Endothelial cell (in vitro differentiated cells): Measurements from ENCODE around the gene ANTXR1. TPM values are rescaled to one million over a fixed set of nuclear protein-coding genes. Genes with fewer than 3 reads are reported as not detected.

Source experiments
- DNase-seq: peaks from one replicate; pipeline ENCODE4 v3.0.0; 2021; ENCODE audit warnings: low spot score
- H3K27ac Mint-ChIP-seq: one replicate; pipeline ENCODE4 v1.8.0; 2021; ENCODE audit warnings: mixed read lengths, inconsistent platforms; ENCODE audit not compliant: unreplicated experiment
- H3K27me3 Mint-ChIP-seq: one replicate; pipeline ENCODE4 v1.8.0; 2021; ENCODE audit warnings: mild to moderate bottlenecking, moderate library complexity, mixed read lengths, inconsistent platforms; ENCODE audit not compliant: unreplicated experiment
- H3K36me3 Mint-ChIP-seq: one replicate; pipeline ENCODE4 v1.8.0; 2021; ENCODE audit warnings: mild to moderate bottlenecking, low read depth, mixed read lengths, inconsistent platforms; ENCODE audit not compliant: unreplicated experiment
- H3K4me1 Mint-ChIP-seq: one replicate; pipeline ENCODE4 v1.8.0; 2021; ENCODE audit warnings: mild to moderate bottlenecking, mixed read lengths, inconsistent platforms; ENCODE audit not compliant: unreplicated experiment
- H3K4me3 Mint-ChIP-seq: one replicate; pipeline ENCODE4 v1.8.0; 2021; ENCODE audit warnings: mild to moderate bottlenecking, mixed read lengths, inconsistent platforms; ENCODE audit not compliant: unreplicated experiment
- H3K9me3 Mint-ChIP-seq: one replicate; pipeline ENCODE4 v1.8.0; 2021; ENCODE audit warnings: mixed read lengths, inconsistent platforms; ENCODE audit not compliant: unreplicated experiment
- CTCF ChIP-seq: fragments of 200-600 bp; sonication (generic); IDR thresholded peaks from one replicate; pipeline ENCODE4 v1.5.0; 2021; ENCODE audit warnings: antibody characterized with exemption; ENCODE audit not compliant: unreplicated experiment
- total RNA-seq: library from RNA; stranded (reverse); fragmentation: NEBNext Ultra II Directional; extraction: Animal tissue kit (Norgen Biotek cat#: 25700); gene quantifications from one replicate; pipeline ENCODE4 v1.2.1, GENCODE V29; 2021; ENCODE audit not compliant: unreplicated experiment

Gene ANTXR1
- total RNA-seq, 1 donor from 2014 or later = 7.5 TPM

- H3K4me1 Mint-ChIP-seq = no peaks in the 10 kb centered on the region
- H3K27ac Mint-ChIP-seq = no peak overlapping the region
- TF ChIP-seq CTCF = no peak
- no peak for DNase-seq
- no peak overlapping the region for H3K4me3 Mint-ChIP-seq
- H3K27me3 Mint-ChIP-seq = no peaks in the 10 kb centered on the region
- no peaks in the 10 kb centered on the region for H3K36me3 Mint-ChIP-seq
- no peaks in the 10 kb centered on the region for H3K9me3 Mint-ChIP-seq
Measured at GRCh38 chr2:69237070-69237670, 224.2 kb downstream of the ANTXR1 start.

GRCh38 chr2:69238449-69239031 lies 225.6 kb downstream of the ANTXR1 start:
- no peak overlapping the region for H3K27ac Mint-ChIP-seq
- no peak overlapping the region for H3K4me3 Mint-ChIP-seq
- peaks cover 2% of the 10 kb centered on the region for H3K27me3 Mint-ChIP-seq
- no peaks in the 10 kb centered on the region for H3K4me1 Mint-ChIP-seq
- no peak for TF ChIP-seq CTCF
- no peak for DNase-seq
- H3K36me3 Mint-ChIP-seq = no peaks in the 10 kb centered on the region
- H3K9me3 Mint-ChIP-seq = no peaks in the 10 kb centered on the region

GRCh38 chr2:69241093-69241492 lies 228.1 kb downstream of the ANTXR1 start:
- no peak overlapping the region for H3K4me3 Mint-ChIP-seq
- no peak for DNase-seq
- no peaks in the 10 kb centered on the region for H3K36me3 Mint-ChIP-seq
- TF ChIP-seq CTCF = no peak
- H3K27ac Mint-ChIP-seq = no peak overlapping the region
- no peaks in the 10 kb centered on the region for H3K9me3 Mint-ChIP-seq
- H3K27me3 Mint-ChIP-seq = peaks cover 5% of the 10 kb centered on the region
- no peaks in the 10 kb centered on the region for H3K4me1 Mint-ChIP-seq

GRCh38 chr2:69241664-69242514 lies 228.9 kb downstream of the ANTXR1 start:
- H3K36me3 Mint-ChIP-seq = no peaks in the 10 kb centered on the region
- peaks cover 5% of the 10 kb centered on the region for H3K27me3 Mint-ChIP-seq
- DNase-seq = no peak
- H3K4me3 Mint-ChIP-seq = no peak overlapping the region
- H3K4me1 Mint-ChIP-seq = no peaks in the 10 kb centered on the region
- no peak for TF ChIP-seq CTCF
- no peaks in the 10 kb centered on the region for H3K9me3 Mint-ChIP-seq
- H3K27ac Mint-ChIP-seq = no peak overlapping the region

GRCh38 chr2:69242651-69243051 lies 229.7 kb downstream of the ANTXR1 start:
- Mint-ChIP-seq H3K36me3 (no peaks in the 10 kb centered on the region), H3K27me3 (peaks cover 5% of the 10 kb centered on the region), H3K27ac (no peak overlapping the region), H3K4me3 (no peak overlapping the region), H3K9me3 (no peaks in the 10 kb centered on the region), H3K4me1 (no peaks in the 10 kb centered on the region)
- no peak for TF ChIP-seq CTCF
- no peak for DNase-seq
